Inflammatory macrophage treated with lipopolysaccharide for 4 hours (primary cell): ENCODE data around the gene SLC25A23.

Experiments
- DNase-seq: peaks from one replicate; pipeline ENCODE4 v3.0.0-alpha.2; 2020

SLC25A23 gene

DNA sequence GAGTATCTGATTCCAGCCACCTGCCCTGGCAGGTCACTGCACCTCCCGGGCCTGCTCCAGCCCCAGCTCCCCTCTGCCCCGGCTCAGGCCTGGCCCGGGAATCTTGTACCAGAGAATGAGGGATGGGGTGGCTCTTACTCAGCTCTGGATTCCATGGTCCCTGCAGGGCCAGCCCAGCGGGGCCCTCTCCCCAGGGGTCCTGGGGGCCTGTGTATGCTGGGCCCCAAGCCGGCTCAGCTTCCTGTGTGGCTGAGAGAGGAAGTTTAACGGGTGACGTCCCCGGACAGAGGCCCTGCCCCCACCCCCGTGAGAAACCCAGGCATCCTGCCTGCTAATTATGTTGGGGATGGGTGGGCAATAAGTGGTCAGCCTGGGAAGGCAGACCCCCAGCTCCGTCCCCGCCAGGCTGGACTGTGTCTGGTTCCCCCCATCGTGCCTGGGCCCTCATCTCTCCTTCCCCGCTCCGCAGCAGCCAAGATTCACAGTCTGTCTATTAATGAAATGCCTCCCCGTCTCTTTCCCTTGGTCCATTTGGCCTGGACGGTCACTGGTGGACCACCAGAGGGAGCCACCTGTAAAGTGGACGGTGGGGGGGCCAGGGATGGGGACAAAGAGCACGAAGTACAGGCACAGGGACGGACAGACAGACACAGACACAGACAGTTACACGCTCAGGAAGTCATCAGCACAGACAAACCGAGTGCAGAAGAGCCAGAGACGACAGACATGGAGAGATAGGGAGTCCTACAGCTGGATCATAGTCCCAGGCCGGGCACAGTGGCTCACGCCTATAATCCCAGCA lies 22.1 kb upstream of the SLC25A23 start, which contains the start of gene DENND1C:
DENND1C (minus strand) TSS at position 247 of the 802 bp plus-strand sequence; CDS start at position 155, 92 bp downstream.
- peak; percentile 55 for DNase-seq

DNA sequence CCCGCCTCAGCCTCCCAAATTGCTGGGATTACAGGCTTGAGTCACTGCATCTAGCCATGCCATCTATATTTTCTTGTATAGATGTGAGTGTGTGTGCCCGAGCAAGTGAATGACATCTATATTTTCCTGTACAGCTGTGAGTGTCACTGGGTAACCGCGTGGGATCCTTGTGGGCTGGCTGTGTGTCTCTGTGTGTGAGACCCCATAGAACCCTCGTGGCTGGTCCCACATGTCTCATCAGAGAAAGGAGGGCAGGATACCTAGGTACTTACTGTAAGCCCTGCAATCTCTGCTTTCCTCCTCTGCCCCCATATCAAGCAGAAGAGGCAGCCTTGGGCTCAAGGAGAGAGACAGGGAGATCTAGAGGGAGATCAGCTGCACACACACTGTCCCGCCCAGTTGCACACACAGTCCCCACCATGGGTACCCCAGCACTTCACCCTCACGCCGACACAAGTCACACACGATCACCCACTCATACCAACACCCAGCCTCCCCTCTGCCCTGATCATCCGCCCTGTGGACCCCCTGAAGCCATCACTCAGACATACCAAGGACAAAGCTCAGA lies 21.3 kb upstream of the SLC25A23 start:
- no peak for DNase-seq

- no peak for DNase-seq
Measured at GRCh38 chr19:6479836-6480398, 20.3 kb upstream of the SLC25A23 start.

GRCh38 chr19:6478815-6479214 lies 19.2 kb upstream of the SLC25A23 start:
- no peak for DNase-seq

DNA sequence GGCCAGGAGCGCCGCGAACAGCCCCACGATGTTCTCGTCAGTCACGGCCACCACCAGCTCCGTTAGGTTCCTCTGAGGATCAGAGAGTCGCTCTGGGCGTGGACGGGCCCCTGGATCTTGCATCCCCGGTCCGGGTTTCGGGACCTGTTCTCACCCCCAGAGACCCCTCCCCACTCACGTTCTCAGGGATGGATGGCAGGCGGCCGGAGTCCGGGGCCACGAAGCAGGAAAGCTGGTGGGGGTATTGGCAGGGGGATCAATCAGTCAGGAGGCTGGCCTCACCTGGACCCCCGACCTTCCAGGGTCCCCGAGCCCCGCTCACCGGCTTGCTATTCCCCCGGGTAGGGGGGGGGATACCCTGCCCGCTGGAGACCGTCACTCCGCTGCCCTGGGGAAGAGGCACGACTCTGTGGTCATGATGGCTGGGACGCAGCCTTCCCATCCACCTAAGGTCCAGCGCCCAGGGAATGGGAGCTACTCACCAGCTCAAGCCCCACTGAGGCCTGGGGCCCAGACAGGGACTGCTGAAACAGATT lies 17.4 kb upstream of the SLC25A23 start:
- no peak for DNase-seq

GRCh38 chr19:6476155-6476895 lies 16.7 kb upstream of the SLC25A23 start:
- DNase-seq: peak; percentile 56

GRCh38 chr19:6475321-6476108 lies 15.9 kb upstream of the SLC25A23 start:
- DNase-seq: no peak

- no peak for DNase-seq
Measured at GRCh38 chr19:6473647-6474046, 14.1 kb upstream of the SLC25A23 start.

- no peak for DNase-seq
Measured at GRCh38 chr19:6472713-6473112, 13.1 kb upstream of the SLC25A23 start.

DNA sequence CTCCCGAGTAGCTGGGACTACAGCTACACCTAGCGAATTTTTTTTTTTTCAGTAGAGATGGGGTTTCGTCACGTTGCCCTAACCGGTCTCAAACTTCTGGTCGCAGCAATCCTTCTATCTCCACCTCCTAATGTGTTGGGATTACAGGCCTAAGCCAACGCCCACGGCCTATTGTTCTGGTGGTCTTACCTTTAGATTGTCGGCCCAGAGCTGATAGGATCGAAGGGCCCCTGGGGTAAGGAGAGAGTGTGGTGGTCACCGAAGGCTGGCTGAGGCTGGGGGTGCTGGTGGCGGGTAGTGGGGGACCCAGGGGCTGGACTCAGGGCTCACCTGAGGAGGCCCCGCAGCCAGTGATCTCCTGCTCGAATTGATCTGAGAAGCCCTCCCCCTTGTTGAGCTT lies 11.5 kb upstream of the SLC25A23 start:
- no peak for DNase-seq

DNA sequence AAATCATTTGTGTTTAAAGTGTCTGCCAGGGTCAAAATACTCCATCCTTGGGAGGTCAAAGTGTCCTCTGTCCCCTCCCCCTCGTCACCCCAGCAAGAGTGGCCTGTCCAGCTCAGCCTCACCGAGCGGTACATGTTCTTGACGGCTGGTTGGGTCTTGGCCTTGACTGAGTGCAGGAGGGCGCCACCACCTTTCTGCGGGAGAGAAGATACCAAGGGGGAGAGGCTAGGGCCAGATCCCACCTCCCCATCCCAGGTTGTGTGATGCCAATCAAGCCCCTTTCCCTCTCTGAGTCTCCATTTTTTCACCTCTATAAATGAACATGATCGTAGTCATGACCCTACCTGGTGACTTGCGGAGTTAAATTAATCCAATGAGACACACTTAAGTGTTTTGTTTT lies 10.6 kb upstream of the SLC25A23 start:
- DNase-seq: no peak

GRCh38 chr19:6467384-6467783 lies 7.8 kb upstream of the SLC25A23 start:
- DNase-seq: no peak

DNA sequence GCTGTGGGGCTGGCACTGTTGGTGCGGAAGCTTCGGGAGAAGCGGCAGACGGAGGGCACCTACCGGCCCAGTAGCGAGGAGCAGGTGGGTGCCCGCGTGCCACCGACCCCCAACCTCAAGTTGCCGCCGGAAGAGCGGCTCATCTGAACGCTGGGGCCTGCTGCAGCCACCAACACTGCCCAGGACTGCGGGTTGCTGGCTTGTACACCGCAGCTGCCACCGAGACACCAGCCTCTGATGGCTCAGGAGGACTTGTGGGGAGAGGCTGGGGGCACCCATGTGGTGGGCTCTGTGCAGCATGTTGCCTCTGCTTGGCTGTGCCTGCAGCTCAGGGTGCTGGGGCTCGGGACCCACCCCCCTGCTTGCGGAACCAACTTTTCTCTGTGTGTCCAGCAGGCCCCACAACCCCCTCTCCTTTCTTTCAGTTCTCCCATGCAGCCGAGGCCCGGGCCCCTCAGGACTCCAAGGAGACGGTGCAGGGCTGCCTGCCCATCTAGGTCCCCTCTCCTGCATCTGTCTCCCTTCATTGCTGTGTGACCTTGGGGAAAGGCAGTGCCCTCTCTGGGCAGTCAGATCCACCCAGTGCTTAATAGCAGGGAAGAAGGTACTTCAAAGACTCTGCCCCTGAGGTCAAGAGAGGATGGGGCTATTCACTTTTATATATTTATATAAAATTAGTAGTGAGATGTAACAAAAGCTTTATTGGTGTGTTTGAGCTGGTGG lies 7.1 kb upstream of the SLC25A23 start:
- DNase-seq: no peak

GRCh38 chr19:6465663-6466062 lies 6.1 kb upstream of the SLC25A23 start:
- DNase-seq: no peak

DNA sequence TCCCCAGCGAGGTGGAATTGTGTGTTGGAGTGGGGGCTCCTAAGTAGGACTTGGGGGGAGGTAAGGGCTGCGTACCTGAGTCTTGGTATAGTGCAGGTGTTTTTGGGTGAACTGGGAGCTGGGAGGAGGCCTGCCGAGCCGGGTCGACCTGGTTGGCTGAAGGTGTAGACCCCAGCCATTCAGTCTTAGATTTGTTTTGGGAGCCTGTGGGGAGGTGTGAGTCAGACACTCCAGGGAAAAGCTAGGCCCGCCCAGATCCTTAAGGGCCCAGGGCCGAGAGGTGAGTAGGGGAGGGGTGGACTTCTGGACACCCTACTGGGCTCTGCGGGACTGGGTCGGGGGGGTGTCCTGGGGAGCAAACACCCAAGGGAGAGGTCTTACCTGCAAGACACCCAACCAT lies 5.4 kb upstream of the SLC25A23 start:
- DNase-seq: no peak

DNA sequence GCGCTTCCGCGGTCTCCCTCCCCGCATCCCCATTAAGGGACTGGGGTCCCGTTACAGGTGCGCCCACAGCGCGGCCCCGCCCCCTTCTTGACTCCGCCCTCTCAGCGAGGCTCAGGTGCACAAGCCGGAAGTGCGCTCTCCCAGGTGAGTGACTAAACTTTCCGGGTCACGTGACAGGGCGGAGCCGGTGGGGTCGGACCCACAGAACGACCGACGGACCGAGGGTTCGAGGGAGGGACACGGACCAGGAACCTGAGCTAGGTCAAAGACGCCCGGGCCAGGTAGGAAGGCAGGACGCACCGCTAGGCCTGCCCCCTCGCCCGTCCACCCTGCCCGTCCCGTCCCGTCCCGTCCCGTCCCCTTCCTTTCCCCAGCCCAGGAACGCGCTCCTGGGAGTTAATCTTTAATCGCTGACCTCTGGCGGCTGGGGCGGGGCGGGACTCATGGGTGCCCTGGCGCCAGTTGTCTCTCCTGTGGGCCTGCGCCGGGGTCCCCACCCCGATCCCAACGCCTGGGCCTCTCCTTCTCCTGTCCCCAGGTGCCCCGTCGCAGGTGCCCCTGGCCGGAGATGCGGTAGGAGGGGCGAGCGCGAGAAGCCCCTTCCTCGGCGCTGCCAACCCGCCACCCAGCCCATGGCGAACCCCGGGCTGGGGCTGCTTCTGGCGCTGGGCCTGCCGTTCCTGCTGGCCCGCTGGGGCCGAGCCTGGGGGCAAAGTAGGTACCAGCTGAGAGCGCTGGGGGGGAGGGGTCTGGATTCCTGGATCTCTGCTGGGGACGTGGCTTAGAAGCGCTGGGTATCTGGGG lies 4.7 kb upstream of the SLC25A23 start, which contains the start of gene CRB3:
CRB3 (plus strand) TSS at position 202 of the 804 bp plus-strand sequence; CDS start at position 633, 431 bp downstream.
- no peak for DNase-seq

- DNase-seq: peak; percentile 88
Measured at GRCh38 chr19:6460099-6460884, 700 bp upstream of the SLC25A23 start.

DNA sequence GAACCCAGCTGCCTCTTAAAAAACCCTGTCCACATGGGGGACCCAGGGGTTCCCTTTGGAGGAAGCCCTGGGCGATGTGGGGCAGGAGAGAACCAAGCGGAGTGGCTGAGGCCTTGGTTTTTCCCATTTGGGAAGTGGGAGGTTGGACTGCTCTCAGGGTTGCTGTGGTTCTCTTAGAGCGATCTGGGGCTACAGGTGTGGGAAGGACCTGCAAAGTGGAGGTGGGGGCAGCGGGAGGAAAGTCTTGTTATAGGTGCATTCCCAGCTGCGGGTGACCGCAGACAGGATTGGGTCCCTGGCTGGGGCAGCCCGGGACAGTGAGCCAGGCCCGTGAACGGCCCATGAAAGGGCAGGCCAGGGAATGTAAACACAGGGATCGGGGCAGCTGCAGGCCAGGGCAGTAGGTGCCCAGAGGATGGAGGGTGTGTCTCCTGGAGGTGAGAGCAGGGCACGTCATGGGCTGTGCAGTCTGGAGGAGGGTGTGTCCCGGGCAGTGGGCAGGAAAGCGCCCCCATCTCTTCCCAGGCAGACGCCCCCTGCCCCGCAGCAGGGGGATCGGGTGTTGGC lies 814 bp downstream of the SLC25A23 start:
- DNase-seq: no peak

GRCh38 chr19:6457958-6458694 lies 1.5 kb downstream of the SLC25A23 start:
- no peak for DNase-seq
